ENCODE results near the gene C16orf46.

The C16orf46 gene

GRCh38 chr16:81041696-81042095, 35.3 kb downstream of the C16orf46 start:
- no peak for DNase-seq (ENCODE audit: low read depth)
- no peak overlapping the region for H3K4me3 ChIP-seq (ENCODE audit: low read depth, low read length)
- TF ChIP-seq, protein P1, sequence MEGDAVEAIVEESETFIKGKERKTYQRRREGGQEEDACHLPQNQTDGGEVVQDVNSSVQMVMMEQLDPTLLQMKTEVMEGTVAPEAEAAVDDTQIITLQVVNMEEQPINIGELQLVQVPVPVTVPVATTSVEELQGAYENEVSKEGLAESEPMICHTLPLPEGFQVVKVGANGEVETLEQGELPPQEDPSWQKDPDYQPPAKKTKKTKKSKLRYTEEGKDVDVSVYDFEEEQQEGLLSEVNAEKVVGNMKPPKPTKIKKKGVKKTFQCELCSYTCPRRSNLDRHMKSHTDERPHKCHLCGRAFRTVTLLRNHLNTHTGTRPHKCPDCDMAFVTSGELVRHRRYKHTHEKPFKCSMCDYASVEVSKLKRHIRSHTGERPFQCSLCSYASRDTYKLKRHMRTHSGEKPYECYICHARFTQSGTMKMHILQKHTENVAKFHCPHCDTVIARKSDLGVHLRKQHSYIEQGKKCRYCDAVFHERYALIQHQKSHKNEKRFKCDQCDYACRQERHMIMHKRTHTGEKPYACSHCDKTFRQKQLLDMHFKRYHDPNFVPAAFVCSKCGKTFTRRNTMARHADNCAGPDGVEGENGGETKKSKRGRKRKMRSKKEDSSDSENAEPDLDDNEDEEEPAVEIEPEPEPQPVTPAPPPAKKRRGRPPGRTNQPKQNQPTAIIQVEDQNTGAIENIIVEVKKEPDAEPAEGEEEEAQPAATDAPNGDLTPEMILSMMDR (IDR thresholded peaks at IDR 0.05; ENCODE audit: insufficient read depth, low read depth, low read length, missing control alignments): no peak

- no peak overlapping the region for H3K4me3 ChIP-seq (ENCODE audit: low read depth, low read length)
- DNase-seq (ENCODE audit: low read depth): no peak
- TF ChIP-seq, protein P1 (IDR thresholded peaks at IDR 0.05; ENCODE audit: insufficient read depth, low read depth, low read length, missing control alignments): no peak
These were observed 36.2 kb downstream of the C16orf46 start for GRCh38 chr16:81040842-81041241.

DNA sequence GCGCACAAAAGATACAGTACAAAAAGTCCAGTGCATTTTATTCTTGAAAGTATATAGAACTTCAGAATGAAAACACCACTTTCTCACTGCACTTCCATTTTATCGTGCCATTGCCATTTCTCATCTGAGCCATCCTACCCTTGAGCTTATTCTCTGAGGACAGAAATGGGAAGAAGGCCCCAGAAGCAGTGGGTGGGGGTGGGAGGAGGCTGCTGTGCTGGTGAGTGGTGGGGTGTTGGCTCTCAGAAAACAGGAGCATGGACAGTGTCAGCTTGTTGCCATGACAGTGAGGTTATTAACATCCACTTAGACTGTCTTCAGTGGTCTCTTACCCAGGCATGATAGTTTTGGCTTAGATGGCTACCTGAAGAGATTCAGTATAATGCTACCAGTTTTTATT, 36.9 kb downstream of the C16orf46 start:
- TF ChIP-seq, protein P1 (IDR thresholded peaks at IDR 0.05; ENCODE audit: insufficient read depth, low read depth, low read length, missing control alignments): no peak
- DNase-seq (ENCODE audit: low read depth): no peak
- no peak overlapping the region for H3K4me3 ChIP-seq (ENCODE audit: low read depth, low read length)

GRCh38 chr16:81036751-81037350, 40.2 kb downstream of the C16orf46 start:
- peak; percentile 42 for DNase-seq (ENCODE audit: low read depth)
- TF ChIP-seq, protein P1 (IDR thresholded peaks at IDR 0.05; ENCODE audit: insufficient read depth, low read depth, low read length, missing control alignments): no peak
- H3K4me3 ChIP-seq (ENCODE audit: low read depth, low read length): peak overlapping the region; percentile 82

DNA sequence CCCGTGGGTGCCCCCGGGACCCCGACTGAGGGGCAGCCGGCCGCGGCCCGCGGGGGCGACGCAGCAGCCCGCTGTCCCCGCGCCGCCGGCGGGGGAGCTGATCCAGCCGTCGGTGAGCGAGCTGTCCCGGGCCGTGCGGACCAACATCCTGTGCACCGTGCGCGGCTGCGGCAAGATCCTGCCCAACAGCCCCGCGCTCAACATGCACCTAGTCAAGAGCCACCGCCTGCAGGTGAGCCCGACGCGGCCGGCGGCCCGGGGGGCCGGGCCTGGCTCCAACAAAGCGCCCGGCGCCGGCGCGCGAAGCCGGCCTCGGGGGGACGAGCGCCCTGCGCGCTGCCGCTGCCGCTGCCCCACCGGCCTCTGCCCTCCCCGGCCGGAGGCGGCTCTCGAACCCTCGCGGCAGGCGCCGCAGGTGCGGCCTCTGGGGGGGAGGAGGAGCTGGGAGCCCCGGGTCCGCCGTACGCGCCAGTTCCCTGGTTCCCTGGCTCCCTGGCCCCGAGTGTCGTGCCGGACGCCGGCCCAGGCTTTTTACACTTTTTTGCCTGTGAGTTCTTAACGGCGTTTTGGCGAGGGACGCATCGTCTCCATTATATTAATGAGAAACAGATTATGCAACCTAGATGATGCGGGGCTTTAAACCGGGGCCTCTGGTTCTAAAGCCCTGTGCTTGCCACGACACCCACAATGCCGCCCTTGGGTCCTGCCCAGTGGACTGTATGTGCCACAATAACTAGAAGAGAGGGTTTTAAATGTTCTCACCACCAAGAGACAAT, 40.9 kb downstream of the C16orf46 start:
- TF ChIP-seq, protein P1 (IDR thresholded peaks at IDR 0.05; ENCODE audit: insufficient read depth, low read depth, low read length, missing control alignments): no peak
- peak; percentile 61 for DNase-seq (ENCODE audit: low read depth)
- H3K4me3 ChIP-seq (ENCODE audit: low read depth, low read length): peak overlapping the region; percentile 82

DNA sequence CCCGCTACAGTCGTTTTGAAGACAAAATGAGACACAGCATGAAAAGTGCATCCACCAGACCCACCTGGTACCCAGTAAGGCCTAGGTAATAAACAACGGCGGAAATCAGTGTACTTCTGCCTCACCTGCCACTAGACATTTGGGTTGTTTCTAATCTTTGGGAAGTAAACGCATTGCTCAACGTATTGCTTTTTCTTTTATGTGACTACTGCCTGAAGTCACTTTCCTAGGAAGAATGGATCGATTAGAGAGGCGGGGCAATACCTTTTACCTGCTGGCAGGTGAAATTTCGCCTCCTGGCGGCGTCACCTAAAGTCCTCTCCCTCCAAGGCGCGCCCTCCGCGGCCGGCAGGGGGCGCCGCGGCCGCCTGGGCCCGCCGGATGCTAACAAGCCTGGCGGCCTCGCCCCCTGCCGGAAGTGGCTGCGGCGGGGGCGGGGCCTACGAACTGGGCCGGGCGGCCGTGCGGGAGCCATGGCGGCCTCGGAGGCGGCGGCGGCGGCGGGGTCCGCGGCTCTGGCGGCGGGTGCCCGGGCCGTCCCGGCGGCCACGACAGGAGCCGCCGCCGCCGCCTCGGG, 41.6 kb downstream of the C16orf46 start, which contains the start of gene ATMIN:
ATMIN (plus strand) TSS at position 445 of the 577 bp plus-strand sequence; CDS start at position 474, 29 bp downstream.
- DNase-seq (ENCODE audit: low read depth): peak; percentile 93
- TF ChIP-seq, protein P1 (IDR thresholded peaks at IDR 0.05; ENCODE audit: insufficient read depth, low read depth, low read length, missing control alignments): peak; percentile 92

More for the DNA sequence above, 41.6 kb downstream of the C16orf46 start, which contains the start of gene ATMIN:
- H3K4me3 ChIP-seq (ENCODE audit: low read depth, low read length): peak within 1 kb of the TSS; percentile 82

Data from GM12865 (cell line).